ENCODE results near the gene SNAI3.

DNA sequence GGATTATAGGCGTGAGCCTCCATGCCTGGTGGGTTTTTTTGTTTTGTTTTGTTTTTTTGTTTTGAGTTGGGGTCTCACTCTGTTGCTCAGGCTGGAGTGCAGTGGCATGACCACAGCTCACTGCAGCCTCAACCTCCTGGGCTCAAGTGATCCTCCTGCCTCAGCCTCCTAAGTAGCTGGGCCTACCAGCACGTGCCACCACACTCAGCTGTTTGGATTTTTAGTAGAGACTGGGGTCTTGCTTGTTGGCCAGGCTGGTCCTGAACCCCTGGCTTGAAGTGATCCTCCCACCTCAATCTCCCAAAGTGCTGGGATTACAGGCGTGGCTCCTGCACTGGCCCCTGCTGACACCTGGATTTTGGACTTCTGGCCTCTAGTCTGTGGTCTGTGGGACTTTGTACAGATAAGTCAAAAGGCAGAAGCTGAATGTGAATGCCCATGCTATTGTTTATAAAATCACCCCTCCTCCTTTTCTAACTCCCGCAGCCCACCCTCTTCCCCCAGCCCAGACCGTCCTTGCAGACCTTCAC is 5.7 kb downstream of the SNAI3 start:
- TF ChIP-seq CTCF (IDR thresholded peaks at IDR 0.05; ENCODE audit: insufficient read depth, low read length, poor library complexity, severe bottlenecking) (no peak), EZH2phosphoT487 (conservative IDR thresholded peaks at IDR 0.05; ENCODE audit: low read length) (no peak)

Measured in SU-DHL-6 (cell line).